ENCODE data around the gene STARD6.
"Not testable (repeated sequence)": the region's sequence is repeated elsewhere in the genome, so short reads cannot be mapped to it uniquely, and the experiment has no call there.

Gene STARD6

DNA sequence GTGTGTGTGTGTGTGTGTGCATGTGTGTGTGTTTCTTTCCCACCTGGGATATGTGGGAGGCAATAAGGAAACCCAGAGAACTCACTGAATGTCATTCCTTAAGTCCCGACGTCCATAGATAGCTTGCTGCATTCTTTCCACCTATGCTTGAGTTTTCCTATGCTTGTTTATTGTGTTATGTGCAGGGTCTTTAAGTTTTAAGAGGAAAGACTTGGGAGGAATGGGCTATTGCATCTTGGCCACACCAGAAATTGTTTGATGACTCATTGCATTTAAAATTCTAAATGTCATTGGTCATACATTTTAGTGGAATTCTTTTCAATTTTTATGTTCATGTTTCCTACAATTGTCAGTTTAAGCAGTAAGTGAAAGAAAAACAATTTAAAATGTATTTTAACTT, 33.7 kb downstream of the STARD6 start:
- Histone ChIP-seq H3K4me3 (ENCODE audit: low read depth, low read length, poor library complexity, severe bottlenecking) (no peak overlapping the region), H3K4me2 (ENCODE audit: low read length) (no peak overlapping the region), H3F3A (ENCODE audit: insufficient read depth, low read length) (no peaks in the 10 kb centered on the region), H3K36me3 (ENCODE audit: insufficient read depth, low read length) (no peaks in the 10 kb centered on the region), H4K20me1 (ENCODE audit: insufficient read depth, low read length) (no peaks in the 10 kb centered on the region), H3K9me2 (ENCODE audit: low read depth, low read length) (no peaks in the 10 kb centered on the region), H3K4me1 (ENCODE audit: insufficient read depth, low read length, severe bottlenecking) (no peaks in the 10 kb centered on the region), H3K27me3 (ENCODE audit: insufficient read depth, low read length) (no peaks in the 10 kb centered on the region), H3K9me3 (ENCODE audit: low read length) (no peaks in the 10 kb centered on the region), H3K9ac (ENCODE audit: low read length) (no peak overlapping the region), H3K27ac (ENCODE audit: low read depth, low read length, poor library complexity, severe bottlenecking) (no peak overlapping the region), H3K79me2 (ENCODE audit: insufficient read depth, low read length) (no peaks in the 10 kb centered on the region), H2AFZ (ENCODE audit: low read length) (no peak overlapping the region)
- no peak for TF ChIP-seq EZH2 (IDR thresholded peaks at IDR 0.05; ENCODE audit: borderline replicate concordance, low read length)
- TF ChIP-seq, protein P1, sequence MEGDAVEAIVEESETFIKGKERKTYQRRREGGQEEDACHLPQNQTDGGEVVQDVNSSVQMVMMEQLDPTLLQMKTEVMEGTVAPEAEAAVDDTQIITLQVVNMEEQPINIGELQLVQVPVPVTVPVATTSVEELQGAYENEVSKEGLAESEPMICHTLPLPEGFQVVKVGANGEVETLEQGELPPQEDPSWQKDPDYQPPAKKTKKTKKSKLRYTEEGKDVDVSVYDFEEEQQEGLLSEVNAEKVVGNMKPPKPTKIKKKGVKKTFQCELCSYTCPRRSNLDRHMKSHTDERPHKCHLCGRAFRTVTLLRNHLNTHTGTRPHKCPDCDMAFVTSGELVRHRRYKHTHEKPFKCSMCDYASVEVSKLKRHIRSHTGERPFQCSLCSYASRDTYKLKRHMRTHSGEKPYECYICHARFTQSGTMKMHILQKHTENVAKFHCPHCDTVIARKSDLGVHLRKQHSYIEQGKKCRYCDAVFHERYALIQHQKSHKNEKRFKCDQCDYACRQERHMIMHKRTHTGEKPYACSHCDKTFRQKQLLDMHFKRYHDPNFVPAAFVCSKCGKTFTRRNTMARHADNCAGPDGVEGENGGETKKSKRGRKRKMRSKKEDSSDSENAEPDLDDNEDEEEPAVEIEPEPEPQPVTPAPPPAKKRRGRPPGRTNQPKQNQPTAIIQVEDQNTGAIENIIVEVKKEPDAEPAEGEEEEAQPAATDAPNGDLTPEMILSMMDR (IDR thresholded peaks at IDR 0.05; ENCODE audit: low read length): no peak

DNA sequence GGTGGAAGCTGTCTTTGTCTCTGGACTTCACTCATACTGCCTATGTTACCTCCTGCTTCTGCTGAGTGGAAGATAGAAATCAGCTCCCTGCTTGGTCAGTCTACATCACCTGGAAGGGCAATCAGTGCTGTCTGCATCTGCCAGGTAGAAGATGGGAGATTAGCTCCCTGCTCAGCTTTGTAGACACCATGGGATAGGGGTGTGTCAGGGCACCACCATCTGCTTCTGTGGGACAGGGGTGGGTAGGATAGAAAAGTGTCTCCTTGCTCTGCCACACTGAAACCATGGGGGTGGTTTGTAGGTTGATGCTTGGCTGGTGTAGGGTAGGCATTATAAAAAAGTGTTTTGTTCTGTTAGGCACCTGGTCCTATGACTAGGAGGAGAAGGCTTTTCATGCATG, 34.1 kb downstream of the STARD6 start:
- Histone ChIP-seq H3K27me3 (ENCODE audit: insufficient read depth, low read length) (no peaks in the 10 kb centered on the region), H3K4me1 (ENCODE audit: insufficient read depth, low read length, severe bottlenecking) (no peaks in the 10 kb centered on the region), H4K20me1 (ENCODE audit: insufficient read depth, low read length) (no peaks in the 10 kb centered on the region), H3K27ac (ENCODE audit: low read depth, low read length, poor library complexity, severe bottlenecking) (no peak overlapping the region), H3K9me2 (ENCODE audit: low read depth, low read length) (no peaks in the 10 kb centered on the region), H3K9ac (ENCODE audit: low read length) (no peak overlapping the region), H3K4me2 (ENCODE audit: low read length) (no peak overlapping the region), H3K36me3 (ENCODE audit: insufficient read depth, low read length) (no peaks in the 10 kb centered on the region), H3K4me3 (ENCODE audit: low read depth, low read length, poor library complexity, severe bottlenecking) (no peak overlapping the region), H3K9me3 (ENCODE audit: low read length) (no peaks in the 10 kb centered on the region), H3F3A (ENCODE audit: insufficient read depth, low read length) (no peaks in the 10 kb centered on the region), H2AFZ (ENCODE audit: low read length) (no peak overlapping the region), H3K79me2 (ENCODE audit: insufficient read depth, low read length) (no peaks in the 10 kb centered on the region)
- TF ChIP-seq, protein P1 (IDR thresholded peaks at IDR 0.05; ENCODE audit: low read length): no peak
- no peak for TF ChIP-seq EZH2 (IDR thresholded peaks at IDR 0.05; ENCODE audit: borderline replicate concordance, low read length)

DNA sequence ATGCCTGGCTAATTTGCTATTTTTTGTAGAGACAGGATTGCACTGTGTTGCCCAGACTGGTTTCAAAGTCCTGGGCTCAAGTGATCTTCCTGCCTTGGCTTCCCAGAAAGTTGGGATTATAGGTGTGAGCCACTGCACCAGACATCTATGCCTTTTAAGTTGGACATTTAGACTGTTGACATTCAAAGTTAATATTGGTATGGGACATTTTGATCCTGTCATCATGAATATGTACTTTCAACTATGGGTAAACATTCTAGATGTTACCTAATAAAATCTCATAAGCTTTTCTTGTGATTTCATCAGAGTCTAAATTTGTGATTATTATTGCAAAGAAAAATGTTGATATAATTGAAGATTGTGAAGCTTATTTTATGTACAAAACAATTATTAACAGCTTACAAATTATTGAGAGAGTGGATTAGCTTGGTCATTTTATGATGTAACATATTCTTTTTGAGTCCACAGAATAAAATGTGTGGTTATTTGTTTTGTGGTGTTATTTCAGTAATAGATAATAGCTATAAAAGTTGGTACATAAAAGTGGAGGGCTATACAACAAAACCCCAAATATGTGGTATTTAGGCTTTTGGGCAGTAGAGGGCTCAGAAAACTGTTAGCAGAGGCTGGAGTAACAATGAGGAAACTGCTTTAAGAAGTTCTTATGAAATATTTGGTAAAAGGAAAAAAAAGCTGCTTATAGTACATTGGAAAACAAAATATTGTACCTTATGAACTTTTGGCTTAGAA, 41.4 kb downstream of the STARD6 start:
- no peaks in the 10 kb centered on the region for H3K4me1 ChIP-seq (ENCODE audit: insufficient read depth, low read length, severe bottlenecking)
- no peaks in the 10 kb centered on the region for H3K9me2 ChIP-seq (ENCODE audit: low read depth, low read length)
- no peaks in the 10 kb centered on the region for H3K36me3 ChIP-seq (ENCODE audit: insufficient read depth, low read length)
- no peak overlapping the region for H3K4me2 ChIP-seq (ENCODE audit: low read length)
- H3K9me3 ChIP-seq (ENCODE audit: low read length): no peaks in the 10 kb centered on the region
- H2AFZ ChIP-seq (ENCODE audit: low read length): no peak overlapping the region
- no peak overlapping the region for H3K9ac ChIP-seq (ENCODE audit: low read length)
- H3F3A ChIP-seq (ENCODE audit: insufficient read depth, low read length): no peaks in the 10 kb centered on the region
- H3K79me2 ChIP-seq (ENCODE audit: insufficient read depth, low read length): no peaks in the 10 kb centered on the region
- H3K27me3 ChIP-seq (ENCODE audit: insufficient read depth, low read length): no peaks in the 10 kb centered on the region
- no peaks in the 10 kb centered on the region for H4K20me1 ChIP-seq (ENCODE audit: insufficient read depth, low read length)
- TF ChIP-seq, protein P1 (IDR thresholded peaks at IDR 0.05; ENCODE audit: low read length): no peak
- no peak for TF ChIP-seq EZH2 (IDR thresholded peaks at IDR 0.05; ENCODE audit: borderline replicate concordance, low read length)
- no peak overlapping the region for H3K4me3 ChIP-seq (ENCODE audit: low read depth, low read length, poor library complexity, severe bottlenecking)
- no peak overlapping the region for H3K27ac ChIP-seq (ENCODE audit: low read depth, low read length, poor library complexity, severe bottlenecking)

DNA sequence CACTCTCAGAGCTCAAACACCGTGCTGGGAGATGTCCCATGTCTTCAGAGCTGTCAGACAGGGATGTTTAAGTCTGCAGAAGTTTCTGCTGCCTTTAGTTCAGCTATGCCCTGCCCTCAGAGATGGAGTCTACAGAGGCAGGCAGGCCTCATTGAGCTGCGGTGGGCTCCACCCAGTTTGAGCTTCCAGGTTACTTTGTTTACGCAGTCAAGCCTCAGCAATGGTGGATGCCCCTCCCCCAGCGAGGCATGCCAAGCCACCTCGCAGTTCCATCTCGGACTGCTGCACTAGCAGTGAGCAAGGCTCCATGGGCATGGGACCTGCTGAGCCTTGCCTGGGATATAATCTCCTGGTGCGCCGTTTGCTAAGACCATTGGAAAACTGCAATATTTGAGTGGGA, 48.1 kb downstream of the STARD6 start:
- H3F3A ChIP-seq (ENCODE audit: insufficient read depth, low read length); H3K9me2 ChIP-seq (ENCODE audit: low read depth, low read length); H3K9ac ChIP-seq (ENCODE audit: low read length); H3K27me3 ChIP-seq (ENCODE audit: insufficient read depth, low read length); H3K9me3 ChIP-seq (ENCODE audit: low read length); H3K4me1 ChIP-seq (ENCODE audit: insufficient read depth, low read length, severe bottlenecking); H2AFZ ChIP-seq (ENCODE audit: low read length); H4K20me1 ChIP-seq (ENCODE audit: insufficient read depth, low read length); H3K4me2 ChIP-seq (ENCODE audit: low read length); H3K27ac ChIP-seq (ENCODE audit: low read depth, low read length, poor library complexity, severe bottlenecking); H3K79me2 ChIP-seq (ENCODE audit: insufficient read depth, low read length); H3K36me3 ChIP-seq (ENCODE audit: insufficient read depth, low read length); H3K4me3 ChIP-seq (ENCODE audit: low read depth, low read length, poor library complexity, severe bottlenecking): not testable (repeated sequence)

Data from OCI-LY1 (cell line).